Gastroesophageal sphincter (tissue), 3 donors: Measurements from ENCODE around the gene GNAI1.

ENCODE experiments used
- CTCF ChIP-seq, 4 experiments: fragments of 200-600 bp in 2 of 4; fragments of 450-650 bp in 2 of 4; sonication (generic) in 1 of 4; IDR thresholded peaks; one replicate each; pipeline ENCODE4 v1.5.1; 2017 to 2019; ENCODE audit warnings: antibody characterized with exemption in 4 of 4, mild to moderate bottlenecking in 2 of 4, moderate library complexity in 2 of 4
- POLR2A ChIP-seq, 2 donors: fragments of 450-650 bp; IDR thresholded peaks; one replicate each; pipeline ENCODE4 v1.6.1; 2017; ENCODE audit warnings: antibody characterized with exemption in 2 of 2, mild to moderate bottlenecking in 2 of 2, moderate library complexity in 1 of 2

- TF ChIP-seq CTCF (IDR thresholded peaks at IDR 0.05): no peak
- no peak for TF ChIP-seq POLR2A (IDR thresholded peaks at IDR 0.05)
Measured at GRCh38 chr7:80097756-80098155, 36.9 kb upstream of the GNAI1 start.
